Rectal smooth muscle tissue (tissue), 1 donor: Measurements from ENCODE around the gene KCTD8.

Source experiments
- H3K27ac ChIP-seq: one replicate; pipeline ENCODE4 v1.7.0; 2013; ENCODE audit warnings: low read depth, low read length, inconsistent platforms
- H3K27me3 ChIP-seq: one replicate; pipeline ENCODE4 v1.7.0; 2013; ENCODE audit warnings: low read length; ENCODE audit not compliant: control insufficient read depth, insufficient read depth
- H3K36me3 ChIP-seq: one replicate; pipeline ENCODE4 v1.7.0; 2013; ENCODE audit warnings: low read length; ENCODE audit not compliant: control insufficient read depth, insufficient read depth
- H3K4me1 ChIP-seq: one replicate; pipeline ENCODE4 v1.7.0; 2013; ENCODE audit warnings: low read length; ENCODE audit not compliant: control insufficient read depth, insufficient read depth
- H3K4me3 ChIP-seq: one replicate; pipeline ENCODE4 v1.7.0; 2013; ENCODE audit warnings: low read length
- H3K9ac ChIP-seq: one replicate; pipeline ENCODE4 v1.7.0; 2013; ENCODE audit warnings: low read length

Gene KCTD8

GRCh38 chr4:44425614-44426208 lies 22.9 kb downstream of the KCTD8 start:
- H3K4me1 ChIP-seq = no peaks in the 10 kb centered on the region
- no peak overlapping the region for H3K27ac ChIP-seq
- no peak overlapping the region for H3K4me3 ChIP-seq
- H3K9ac ChIP-seq = no peak overlapping the region
- H3K36me3 ChIP-seq = no peaks in the 10 kb centered on the region
- H3K27me3 ChIP-seq = no peaks in the 10 kb centered on the region

- Histone ChIP-seq H3K4me1 (no peaks in the 10 kb centered on the region), H3K27ac (no peak overlapping the region), H3K36me3 (no peaks in the 10 kb centered on the region), H3K4me3 (no peak overlapping the region), H3K27me3 (no peaks in the 10 kb centered on the region), H3K9ac (no peak overlapping the region)
These were observed 25.7 kb downstream of the KCTD8 start for GRCh38 chr4:44422912-44423311.

GRCh38 chr4:44421330-44422065 lies 27.1 kb downstream of the KCTD8 start:
- H3K4me3 ChIP-seq = no peak overlapping the region
- H3K27me3 ChIP-seq = no peaks in the 10 kb centered on the region
- H3K27ac ChIP-seq = no peak overlapping the region
- no peak overlapping the region for H3K9ac ChIP-seq
- H3K36me3 ChIP-seq = no peaks in the 10 kb centered on the region
- no peaks in the 10 kb centered on the region for H3K4me1 ChIP-seq

- H3K9ac ChIP-seq = no peak overlapping the region
- no peak overlapping the region for H3K4me3 ChIP-seq
- no peaks in the 10 kb centered on the region for H3K27me3 ChIP-seq
- no peaks in the 10 kb centered on the region for H3K4me1 ChIP-seq
- no peak overlapping the region for H3K27ac ChIP-seq
- no peaks in the 10 kb centered on the region for H3K36me3 ChIP-seq
These were observed 33.4 kb downstream of the KCTD8 start for GRCh38 chr4:44415251-44415650.

GRCh38 chr4:44368413-44369167 lies 80.0 kb downstream of the KCTD8 start:
- H3K4me3 ChIP-seq = no peak overlapping the region
- no peaks in the 10 kb centered on the region for H3K4me1 ChIP-seq
- no peak overlapping the region for H3K27ac ChIP-seq
- no peaks in the 10 kb centered on the region for H3K36me3 ChIP-seq
- no peaks in the 10 kb centered on the region for H3K27me3 ChIP-seq
- no peak overlapping the region for H3K9ac ChIP-seq

- Histone ChIP-seq H3K4me3 (no peak overlapping the region), H3K36me3 (no peaks in the 10 kb centered on the region), H3K9ac (no peak overlapping the region), H3K27ac (no peak overlapping the region), H3K27me3 (no peaks in the 10 kb centered on the region), H3K4me1 (no peaks in the 10 kb centered on the region)
These were observed 94.4 kb downstream of the KCTD8 start for GRCh38 chr4:44354172-44354571.

- Histone ChIP-seq H3K27me3 (no peaks in the 10 kb centered on the region), H3K9ac (no peak overlapping the region), H3K36me3 (no peaks in the 10 kb centered on the region), H3K27ac (no peak overlapping the region), H3K4me1 (no peaks in the 10 kb centered on the region), H3K4me3 (no peak overlapping the region)
These were observed 97.5 kb downstream of the KCTD8 start for GRCh38 chr4:44351069-44351468.

- Histone ChIP-seq H3K4me3 (no peak overlapping the region), H3K27ac (no peak overlapping the region), H3K4me1 (no peaks in the 10 kb centered on the region), H3K27me3 (no peaks in the 10 kb centered on the region), H3K36me3 (no peaks in the 10 kb centered on the region), H3K9ac (no peak overlapping the region)
These were observed 105.8 kb downstream of the KCTD8 start for GRCh38 chr4:44342800-44343199.

- no peaks in the 10 kb centered on the region for H3K36me3 ChIP-seq
- H3K9ac ChIP-seq = no peak overlapping the region
- no peaks in the 10 kb centered on the region for H3K27me3 ChIP-seq
- H3K4me3 ChIP-seq = no peak overlapping the region
- H3K4me1 ChIP-seq = no peaks in the 10 kb centered on the region
- H3K27ac ChIP-seq = no peak overlapping the region
These were observed 121.9 kb downstream of the KCTD8 start for GRCh38 chr4:44326741-44327140.

GRCh38 chr4:44320833-44321232 lies 127.8 kb downstream of the KCTD8 start:
- no peak overlapping the region for H3K9ac ChIP-seq
- H3K36me3 ChIP-seq = no peaks in the 10 kb centered on the region
- H3K27me3 ChIP-seq = no peaks in the 10 kb centered on the region
- no peaks in the 10 kb centered on the region for H3K4me1 ChIP-seq
- H3K4me3 ChIP-seq = no peak overlapping the region
- no peak overlapping the region for H3K27ac ChIP-seq

- Histone ChIP-seq H3K27ac (no peak overlapping the region), H3K4me3 (no peak overlapping the region), H3K9ac (no peak overlapping the region), H3K27me3 (no peaks in the 10 kb centered on the region), H3K36me3 (no peaks in the 10 kb centered on the region), H3K4me1 (no peaks in the 10 kb centered on the region)
These were observed 129.5 kb downstream of the KCTD8 start for GRCh38 chr4:44319129-44319528.

GRCh38 chr4:44313702-44314101 lies 134.9 kb downstream of the KCTD8 start:
- H3K4me1 ChIP-seq = no peaks in the 10 kb centered on the region
- no peak overlapping the region for H3K9ac ChIP-seq
- H3K4me3 ChIP-seq = no peak overlapping the region
- H3K36me3 ChIP-seq = no peaks in the 10 kb centered on the region
- no peaks in the 10 kb centered on the region for H3K27me3 ChIP-seq
- H3K27ac ChIP-seq = no peak overlapping the region
